Astrocyte of the cerebellum (primary cell): ENCODE data around the gene ACTMAP.
"Not testable (repeated sequence)": the region's sequence is repeated elsewhere in the genome, so short reads cannot be mapped to it uniquely, and the experiment has no call there.

ENCODE experiments used
- DNase-seq: peaks from one replicate; pipeline ENCODE4 v3.0.0-alpha.2; 2011; ENCODE audit warnings: low read depth
- H3K4me3 ChIP-seq: 2 replicates; pipeline ENCODE4 v1.5.1; 2011; ENCODE audit warnings: mild to moderate bottlenecking, low read depth, low read length, moderate library complexity
- CTCF ChIP-seq: IDR thresholded peaks from 2 replicates; pipeline ENCODE4 v1.5.1; 2012; ENCODE audit warnings: low read length, low read depth, moderate library complexity, mild to moderate bottlenecking; ENCODE audit errors: missing control alignments
- in situ Hi-C: cut with HindIII; loops from 2 replicates; pipeline ENCODE4 v1.10.0; 2017; ENCODE audit warnings: low sequenced_read_pairs

The ACTMAP gene

GRCh38 chr19:40775632-40776022, 25.4 kb upstream of the ACTMAP start:
- in situ Hi-C loops = no loop called here
- TF ChIP-seq CTCF = no peak
- H3K4me3 ChIP-seq = no peak overlapping the region
- DNase-seq = no peak

GRCh38 chr19:40774916-40775631, 24.8 kb upstream of the ACTMAP start, which contains the start of gene MIA:
Gene MIA (plus strand): TSS chr19:40775521. CDS start chr19:40775543, 22 bp downstream.
- no peak for DNase-seq
- no peak within 1 kb of the TSS for H3K4me3 ChIP-seq
- in situ Hi-C loops = no loop called here
- no peak for TF ChIP-seq CTCF

GRCh38 chr19:40771101-40771862, 21.0 kb upstream of the ACTMAP start:
- DNase-seq, H3K4me3 ChIP-seq, in situ Hi-C loops: not testable (repeated sequence)

- in situ Hi-C loops = no loop called here
- no peak for TF ChIP-seq CTCF
- H3K4me3 ChIP-seq = no peak overlapping the region
- DNase-seq = no peak
Measured at GRCh38 chr19:40768869-40769268, 18.6 kb upstream of the ACTMAP start.

- DNase-seq, in situ Hi-C loops, H3K4me3 ChIP-seq: not testable (repeated sequence)
Measured at GRCh38 chr19:40766385-40766784, 16.1 kb upstream of the ACTMAP start.

GRCh38 chr19:40763963-40764362, 13.7 kb upstream of the ACTMAP start:
- no peak overlapping the region for H3K4me3 ChIP-seq
- TF ChIP-seq CTCF = no peak
- in situ Hi-C loops = no loop called here
- DNase-seq = no peak

GRCh38 chr19:40763526-40763925, 13.2 kb upstream of the ACTMAP start:
- in situ Hi-C loops = no loop called here
- no peak for DNase-seq
- H3K4me3 ChIP-seq = no peak overlapping the region
- no peak for TF ChIP-seq CTCF
